WTC11 (cell line): ENCODE results near the gene NRG3. TPM values are rescaled to one million over a fixed set of nuclear protein-coding genes. Genes with fewer than 3 reads are reported as not detected.

ENCODE experiments used
- ATAC-seq: fragments of 200-7000 bp; cut with Tn5 transposase; 2 replicates; pipeline ENCODE4 v1.10.0; 2021; ENCODE audit warnings: mild to moderate bottlenecking, moderate library complexity
- CTCF ChIA-PET: fragments of 300-600 bp; sonication (Branson Sonifier 250); formaldehyde crosslinking; loops from one replicate; lab custom pipeline; 2021; ENCODE audit warnings: antibody characterized with exemption; lab: Charles Lee
- POLR2A ChIA-PET: fragments of 350-600 bp; sonication (Branson Sonifier 250); formaldehyde crosslinking; loops from one replicate; lab custom pipeline; 2021; ENCODE audit warnings: antibody characterized with exemption; lab: Charles Lee
- DNase-seq: peaks from one replicate; pipeline ENCODE4 v3.0.0; 2021; ENCODE audit warnings: low spot score
- H3K27ac Mint-ChIP-seq: 2 replicates; pipeline ENCODE4 v1.8.0; 2021; ENCODE audit warnings: mixed read lengths
- H3K27me3 Mint-ChIP-seq: 2 replicates; pipeline ENCODE4 v1.8.0; 2021; ENCODE audit warnings: low read depth, mild to moderate bottlenecking, moderate library complexity, mixed read lengths
- H3K36me3 Mint-ChIP-seq: 2 replicates; pipeline ENCODE4 v1.8.0; 2021; ENCODE audit warnings: mixed read lengths
- H3K4me1 Mint-ChIP-seq: 2 replicates; pipeline ENCODE4 v1.8.0; 2022; ENCODE audit warnings: mixed read lengths
- H3K4me3 Mint-ChIP-seq: 2 replicates; pipeline ENCODE4 v1.8.0; 2021; ENCODE audit warnings: mild to moderate bottlenecking, moderate library complexity, mixed read lengths
- H3K9me3 Mint-ChIP-seq: 2 replicates; pipeline ENCODE4 v1.8.0; 2021; ENCODE audit warnings: mixed read lengths
- ELF4 ChIP-seq: sonication (generic); formaldehyde crosslinking; IDR thresholded peaks from 2 replicates; pipeline ENCODE4 v1.8.1; 2022; ENCODE audit warnings: low read depth, mild to moderate bottlenecking, moderate library complexity, missing genetic modification reagents
- ETV6 ChIP-seq: sonication (generic); formaldehyde crosslinking; IDR thresholded peaks from 2 replicates; pipeline ENCODE4 v1.8.1; 2022; ENCODE audit warnings: mild to moderate bottlenecking, missing genetic modification reagents
- FOXK1 ChIP-seq: sonication (generic); formaldehyde crosslinking; IDR thresholded peaks from 2 replicates; pipeline ENCODE4 v1.8.0; 2022; ENCODE audit warnings: mild to moderate bottlenecking, moderate library complexity, missing genetic modification reagents
- FOXP1 ChIP-seq: sonication (generic); formaldehyde crosslinking; IDR thresholded peaks from 2 replicates; pipeline ENCODE4 v1.8.0; 2022; ENCODE audit warnings: missing genetic modification reagents, mild to moderate bottlenecking, moderate library complexity, borderline replicate concordance
- HMGA2 ChIP-seq: fragments of 250-450 bp; sonication (Bioruptor Pico); IDR thresholded peaks from 2 replicates; pipeline ENCODE4 v1.4.0; 2021; ENCODE audit warnings: mild to moderate bottlenecking, moderate library complexity
- MAX ChIP-seq: sonication (generic); formaldehyde crosslinking; IDR thresholded peaks from 2 replicates; pipeline ENCODE4 v1.8.0; 2022; ENCODE audit warnings: mild to moderate bottlenecking, missing genetic modification reagents
- MXD4 ChIP-seq: fragments of 250-450 bp; sonication (Bioruptor Pico); IDR thresholded peaks from 2 replicates; pipeline ENCODE4 v1.8.0; 2021; ENCODE audit warnings: mild to moderate bottlenecking, moderate library complexity, borderline replicate concordance
- NFATC4 ChIP-seq: fragments of 250-450 bp; sonication (Bioruptor Pico); IDR thresholded peaks from 2 replicates; pipeline ENCODE4 v1.9.0; 2021; ENCODE audit warnings: mild to moderate bottlenecking
- NR2C2 ChIP-seq: sonication (generic); formaldehyde crosslinking; IDR thresholded peaks from 2 replicates; pipeline ENCODE4 v1.8.0; 2022; ENCODE audit warnings: mild to moderate bottlenecking, missing genetic modification reagents
- NR3C1 ChIP-seq: sonication (generic); formaldehyde crosslinking; conservative IDR thresholded peaks from 2 replicates; pipeline ENCODE4 v1.8.1; 2023; ENCODE audit warnings: low read depth, mild to moderate bottlenecking, missing genetic modification reagents
- OVOL2 ChIP-seq: fragments of 250-450 bp; sonication (Bioruptor Pico); IDR thresholded peaks from 2 replicates; pipeline ENCODE4 v1.9.0; 2021; ENCODE audit warnings: mild to moderate bottlenecking, borderline replicate concordance
- PRDM15 ChIP-seq: sonication (generic); formaldehyde crosslinking; IDR thresholded peaks from 2 replicates; pipeline ENCODE4 v1.8.0; 2022; ENCODE audit warnings: missing genetic modification reagents
- STAT6 ChIP-seq: sonication (generic); formaldehyde crosslinking; conservative IDR thresholded peaks from 2 replicates; pipeline ENCODE4 v1.8.1; 2023; ENCODE audit warnings: mild to moderate bottlenecking, low read depth, missing genetic modification reagents, moderate library complexity
- TEAD1 ChIP-seq: sonication (generic); formaldehyde crosslinking; IDR thresholded peaks from 2 replicates; pipeline ENCODE4 v1.8.0; 2022; ENCODE audit warnings: mild to moderate bottlenecking, missing genetic modification reagents
- TEAD4 ChIP-seq: sonication (generic); formaldehyde crosslinking; IDR thresholded peaks from 2 replicates; pipeline ENCODE4 v1.8.0; 2022; ENCODE audit warnings: mild to moderate bottlenecking, missing genetic modification reagents
- USF2 ChIP-seq: sonication (generic); formaldehyde crosslinking; IDR thresholded peaks from 2 replicates; pipeline ENCODE4 v1.8.1; 2023; ENCODE audit warnings: mild to moderate bottlenecking, missing genetic modification reagents, moderate library complexity
- ZBTB43 ChIP-seq: sonication (generic); formaldehyde crosslinking; IDR thresholded peaks from 2 replicates; pipeline ENCODE4 v1.8.1; 2023; ENCODE audit warnings: mild to moderate bottlenecking, missing genetic modification reagents
- ZNF138 ChIP-seq: sonication (generic); formaldehyde crosslinking; conservative IDR thresholded peaks from 2 replicates; pipeline ENCODE4 v1.8.1; 2022; ENCODE audit warnings: mild to moderate bottlenecking, moderate library complexity, missing genetic modification reagents
- ZNF219 ChIP-seq: sonication (generic); formaldehyde crosslinking; IDR thresholded peaks from 2 replicates; pipeline ENCODE4 v1.8.0; 2023; ENCODE audit warnings: missing genetic modification reagents, mild to moderate bottlenecking, borderline replicate concordance
- ZNF232 ChIP-seq: sonication (generic); formaldehyde crosslinking; IDR thresholded peaks from 2 replicates; pipeline ENCODE4 v1.8.0; 2022; ENCODE audit warnings: mild to moderate bottlenecking, missing genetic modification reagents
- ZNF423 ChIP-seq: fragments of 250-450 bp; sonication (Bioruptor Pico); IDR thresholded peaks from 2 replicates; pipeline ENCODE4 v2.1.2; 2022; ENCODE audit warnings: mild to moderate bottlenecking, moderate library complexity
- total RNA-seq: library from RNA; stranded (reverse); gene quantifications from 3 replicates; pipeline ENCODE4 v1.2.3, GENCODE V29; 2021

Gene NRG3
- total RNA-seq, 1 experiment from 2014 or later = 7.0 TPM

GRCh38 chr10:82396886-82397285, 521.9 kb downstream of the NRG3 start:
- POLR2A ChIA-PET = no interaction called here
- ATAC-seq = no peak
- TF ChIP-seq ZNF423 (CRISPR knock-in tag) (peak; percentile 9; the same call in 1 of the 2 replicates), USF2 (no peak)
- DNase-seq = no peak
- Mint-ChIP-seq H3K36me3 (no peaks in the 10 kb centered on the region), H3K4me1 (peaks cover 42% of the 10 kb centered on the region), H3K9me3 (no peaks in the 10 kb centered on the region), H3K27ac (no peak overlapping the region), H3K27me3 (no peaks in the 10 kb centered on the region), H3K4me3 (no peak overlapping the region)
- CTCF ChIA-PET = no interaction called here

- DNase-seq = peak; percentile 19
- H3K36me3 Mint-ChIP-seq = no peaks in the 10 kb centered on the region
- no peaks in the 10 kb centered on the region for H3K27me3 Mint-ChIP-seq
- H3K4me3 Mint-ChIP-seq = no peak overlapping the region
- peak; percentile 75 for ATAC-seq
- no peaks in the 10 kb centered on the region for H3K9me3 Mint-ChIP-seq
- TF ChIP-seq ZNF219 (no peak), NFATC4 (no peak), NR3C1 (CRISPR knock-in tag) (no peak), TEAD4 (CRISPR knock-in tag) (no peak), STAT6 (CRISPR knock-in tag) (no peak), ZNF138 (CRISPR knock-in tag) (no peak), ELF4 (CRISPR knock-in tag) (no peak), TEAD1 (CRISPR knock-in tag) (no peak), MXD4 (CRISPR knock-in tag) (no peak), OVOL2 (CRISPR knock-in tag) (no peak)
- POLR2A ChIA-PET = no interaction called here
- H3K27ac Mint-ChIP-seq = no peak overlapping the region
- peaks cover 34% of the 10 kb centered on the region for H3K4me1 Mint-ChIP-seq
- CTCF ChIA-PET = no interaction called here
These were observed 522.9 kb downstream of the NRG3 start for GRCh38 chr10:82397854-82398253.

GRCh38 chr10:82399850-82400249, 524.9 kb downstream of the NRG3 start:
- no peak for DNase-seq
- POLR2A ChIA-PET = no interaction called here
- Mint-ChIP-seq H3K4me3 (no peak overlapping the region), H3K27me3 (no peaks in the 10 kb centered on the region), H3K27ac (no peak overlapping the region), H3K9me3 (no peaks in the 10 kb centered on the region), H3K4me1 (peaks cover 34% of the 10 kb centered on the region), H3K36me3 (no peaks in the 10 kb centered on the region)
- no peak for ATAC-seq
- CTCF ChIA-PET = no interaction called here
- TF ChIP-seq PRDM15 (CRISPR knock-in tag) = no peak
- no peak for TF ChIP-seq HMGA2 (CRISPR knock-in tag)
- no peak for TF ChIP-seq FOXP1 (CRISPR knock-in tag)
- TF ChIP-seq USF2 = no peak
- no peak for TF ChIP-seq STAT6 (CRISPR knock-in tag)
- TF ChIP-seq NR2C2 (CRISPR knock-in tag) = no peak
- TF ChIP-seq ZNF232 (CRISPR knock-in tag) = no peak
- TF ChIP-seq ZNF138 (CRISPR knock-in tag) = no peak
- no peak for TF ChIP-seq ETV6 (CRISPR knock-in tag)
- TF ChIP-seq MAX (CRISPR knock-in tag) = no peak
- TF ChIP-seq FOXK1 = no peak
- no peak for TF ChIP-seq ZBTB43 (CRISPR knock-in tag)
